Activated CD4-positive, alpha-beta T cell treated with anti-CD3 and anti-CD28 coated beads, Interleukin-2, amount 50 U/mL, for 24 hours (primary cell): ENCODE results near the gene BRIP1.
"Not testable (repeated sequence)": the region's sequence is repeated elsewhere in the genome, so short reads cannot be mapped to it uniquely, and the experiment has no call there.

Experiments used
- DNase-seq, 2 donors: peaks; one replicate each; pipeline ENCODE4 v3.0.0-alpha.2; 2020; ENCODE audit warnings: low read depth in 1 of 2, low spot score in 1 of 2

The BRIP1 gene

DNA sequence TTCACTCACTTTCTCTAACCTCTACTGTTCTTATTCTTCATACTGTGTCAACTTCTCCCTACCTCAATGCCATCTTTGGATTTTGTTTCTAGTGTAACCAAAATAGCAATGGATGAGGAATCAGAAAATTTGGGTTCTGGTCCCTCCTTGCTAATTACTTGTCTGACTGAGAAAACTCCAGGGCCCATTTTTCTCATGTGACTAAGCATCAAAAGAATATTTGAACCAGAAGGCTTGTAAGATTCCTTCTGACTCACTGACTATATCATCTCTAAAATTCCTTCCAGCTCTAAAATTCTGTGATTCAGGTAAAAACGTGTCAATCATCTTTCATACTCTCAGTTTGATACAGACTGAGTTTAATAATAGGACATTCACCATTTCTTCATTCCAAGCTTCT lies 57.9 kb downstream of the BRIP1 start:
- DNase-seq: no peak

DNA sequence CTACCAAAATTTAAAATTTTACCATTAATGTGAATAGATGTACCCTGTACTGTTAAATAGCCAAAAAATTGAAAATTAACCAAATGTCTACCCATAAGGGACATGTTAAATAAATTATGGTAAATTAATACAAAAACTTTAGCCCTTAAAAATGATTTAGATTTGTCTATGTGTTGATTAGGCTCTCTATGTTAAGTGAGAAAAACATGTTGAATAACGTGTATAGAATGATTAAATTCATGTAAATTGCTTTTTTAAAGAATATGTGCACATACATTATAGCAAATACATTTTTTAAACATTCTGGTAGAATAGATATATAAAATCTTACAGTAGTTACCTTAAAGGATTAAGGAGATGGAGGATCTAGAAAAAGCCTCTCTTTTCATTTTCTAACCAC lies 59.5 kb downstream of the BRIP1 start:
- DNase-seq: no peak

DNA sequence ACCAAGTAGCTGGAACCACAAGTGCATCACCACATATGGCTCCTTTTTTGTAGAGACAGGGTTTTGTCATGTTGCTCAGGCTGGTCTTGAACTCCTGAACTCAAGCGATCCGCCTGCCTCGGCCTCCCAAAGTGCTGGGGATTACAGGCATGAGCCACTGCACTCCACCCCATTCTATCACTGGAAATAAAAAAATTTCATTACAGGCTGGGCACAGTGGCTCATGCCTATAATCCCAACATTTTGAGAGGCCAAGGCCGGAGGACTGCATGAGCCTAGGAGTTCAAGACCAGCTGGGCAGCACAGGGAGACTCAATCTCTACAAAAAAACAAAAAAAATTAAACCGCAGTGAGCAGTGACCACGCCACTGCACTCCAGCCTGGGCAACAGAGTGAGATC lies 60.1 kb downstream of the BRIP1 start:
- DNase-seq: no peak

DNA sequence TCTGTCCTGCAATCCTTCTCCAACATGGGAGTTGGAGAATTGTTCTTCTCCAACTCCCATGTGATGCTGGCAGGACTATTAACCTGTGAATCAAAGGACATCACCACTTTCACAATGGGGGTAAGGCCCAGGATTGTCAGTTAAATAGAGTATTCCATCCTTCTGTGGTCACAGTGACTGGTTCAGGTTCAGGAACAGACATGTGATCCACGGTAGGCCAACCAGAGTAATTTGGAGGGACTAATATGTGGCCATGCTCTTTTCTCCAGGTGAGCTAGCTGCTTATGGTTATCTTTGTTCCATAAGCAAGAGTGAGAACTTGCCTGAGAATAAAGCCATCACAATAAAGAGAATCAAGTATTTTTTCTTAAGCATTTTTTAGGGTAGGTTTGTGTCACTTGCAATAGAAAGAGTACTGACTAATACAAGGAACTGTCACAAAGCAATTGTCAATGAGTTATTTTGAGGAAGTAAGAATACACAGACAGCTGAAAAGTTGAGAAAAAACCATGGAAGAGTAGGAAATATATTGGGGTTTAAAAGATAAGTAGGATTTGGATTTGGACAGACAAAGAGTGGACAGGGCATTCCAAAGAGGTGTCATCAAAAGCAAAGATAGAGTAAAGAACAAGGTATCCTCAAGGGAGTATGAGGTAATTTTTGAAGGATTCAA lies 63.4 kb downstream of the BRIP1 start:
- DNase-seq: no peak

DNA sequence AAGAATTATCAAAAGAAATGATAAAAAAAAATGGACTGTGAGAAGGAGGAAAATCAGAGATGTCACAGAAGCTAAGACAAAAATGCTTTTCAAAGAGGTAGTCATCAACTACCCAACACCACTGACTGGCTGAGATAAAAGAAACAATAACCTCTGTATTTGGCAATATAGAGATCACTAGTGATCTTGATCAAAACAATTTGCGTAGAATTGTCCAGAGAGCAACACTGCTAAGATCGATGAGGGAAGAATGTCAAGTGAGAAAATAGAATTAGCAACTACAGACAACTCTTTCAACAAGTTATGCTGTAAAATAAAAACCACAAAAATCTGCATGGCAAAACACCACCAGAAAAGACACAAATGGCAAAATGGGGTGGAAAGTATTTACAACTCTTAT lies 66.0 kb downstream of the BRIP1 start:
- no peak for DNase-seq

DNA sequence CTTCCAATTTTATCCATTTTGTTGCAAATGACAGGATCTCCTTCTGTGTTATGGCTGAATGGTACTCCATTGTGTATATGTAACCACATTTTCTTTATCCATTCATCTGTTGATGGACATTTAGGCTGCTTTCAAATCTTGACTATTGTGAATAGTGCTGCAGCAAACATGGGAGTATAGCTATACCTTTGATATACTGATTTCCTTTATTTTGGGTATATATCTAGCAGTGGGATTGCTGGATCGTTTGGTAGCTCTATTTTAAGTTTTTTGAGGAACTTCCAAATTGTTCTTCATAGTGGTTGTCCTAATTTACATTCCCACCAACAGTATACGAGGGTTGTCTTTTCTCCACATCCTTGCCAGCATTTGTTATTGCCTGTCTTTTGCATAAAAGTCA lies 67.8 kb downstream of the BRIP1 start:
- DNase-seq: no peak

DNA sequence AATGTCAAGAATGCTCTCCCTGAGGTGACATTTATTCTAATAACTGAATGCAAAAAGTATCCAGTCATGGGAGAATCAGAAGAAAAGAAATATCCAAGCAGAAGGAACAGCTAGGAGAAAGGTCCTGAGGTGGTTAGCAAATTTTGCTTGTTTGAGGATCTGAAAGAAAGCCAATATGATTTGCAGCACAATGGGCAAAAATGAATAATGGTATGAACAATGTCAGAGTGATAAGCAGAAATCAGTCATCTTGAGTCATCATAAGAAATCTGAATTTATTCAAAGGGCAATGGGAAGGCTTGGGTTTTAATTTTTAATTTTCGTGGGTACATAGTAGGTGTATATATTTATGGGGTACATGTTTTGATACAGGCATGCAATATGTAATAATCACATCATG lies 68.5 kb downstream of the BRIP1 start:
- no peak for DNase-seq

DNA sequence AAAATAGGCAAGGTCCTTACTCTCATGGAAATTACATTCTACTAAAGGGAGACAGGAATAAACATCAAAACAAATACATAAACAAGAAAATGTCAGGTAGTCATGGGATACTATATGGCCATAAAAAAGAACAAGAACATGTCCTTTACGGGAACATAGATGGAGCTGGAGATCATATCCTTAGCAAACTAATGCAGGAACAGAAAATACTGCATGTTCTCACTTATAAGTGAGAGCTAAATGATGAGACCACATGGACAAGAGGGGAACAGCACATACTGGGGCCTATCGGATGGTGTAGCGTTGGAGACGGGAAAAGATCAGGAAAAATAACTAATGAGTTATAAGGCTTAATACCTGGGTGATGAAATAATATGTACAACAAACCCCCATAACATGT lies 69.1 kb downstream of the BRIP1 start:
- DNase-seq: no peak

DNA sequence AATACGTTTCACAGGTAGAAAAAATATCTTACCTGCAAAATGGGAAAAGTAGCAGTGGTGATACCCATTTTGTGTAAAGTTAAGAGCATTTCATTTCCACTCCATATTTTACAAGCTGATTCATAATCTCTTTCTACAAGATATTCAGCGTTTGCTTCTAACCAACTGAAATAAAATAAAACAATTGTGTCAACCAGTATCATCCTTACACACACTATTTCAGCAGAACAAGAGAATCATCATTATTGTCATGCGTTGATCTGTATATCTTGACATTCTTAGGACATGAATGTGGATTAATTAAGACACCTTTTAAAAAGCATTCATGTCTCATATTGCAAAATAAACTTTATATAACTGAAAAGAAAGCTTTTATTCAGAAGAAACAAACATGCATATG lies 69.8 kb downstream of the BRIP1 start:
- no peak for DNase-seq

DNA sequence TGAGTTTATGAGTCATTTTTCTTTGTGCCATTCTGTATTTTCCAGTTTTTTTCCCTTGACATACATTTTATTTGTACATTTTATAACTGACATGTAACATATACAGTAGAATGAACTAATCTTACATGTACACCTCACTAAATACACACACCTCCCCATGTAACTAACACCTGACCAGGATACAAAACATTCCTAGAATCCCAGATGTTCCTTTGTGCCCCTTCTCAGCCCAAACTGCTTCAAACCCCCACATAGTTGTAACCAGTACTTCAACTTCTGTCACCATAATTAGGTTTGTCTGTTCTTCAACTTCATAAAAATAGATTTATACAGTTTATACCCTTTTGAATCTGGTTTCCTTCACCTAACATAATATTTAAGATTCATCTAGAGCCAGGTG lies 73.5 kb downstream of the BRIP1 start:
- DNase-seq: no peak

DNA sequence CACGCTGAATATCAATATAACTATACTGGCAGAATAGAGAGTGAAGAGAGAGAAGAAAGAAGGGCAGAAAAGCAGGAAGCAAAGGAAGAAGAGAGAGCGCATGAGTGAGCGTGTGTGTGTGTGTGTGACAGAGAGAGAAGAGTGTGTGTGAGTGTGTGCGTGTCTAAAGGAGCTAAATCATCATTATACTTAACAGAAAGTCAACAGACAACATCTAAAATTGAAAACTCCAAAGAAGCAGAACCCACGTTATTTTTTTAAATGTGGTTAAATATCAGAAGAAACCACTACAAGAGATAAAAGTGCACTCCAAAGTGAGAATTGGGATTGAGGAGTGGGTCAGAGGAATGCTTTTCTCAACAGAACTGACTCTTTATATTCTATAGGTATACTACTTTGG lies 77.2 kb downstream of the BRIP1 start:
- no peak for DNase-seq

DNA sequence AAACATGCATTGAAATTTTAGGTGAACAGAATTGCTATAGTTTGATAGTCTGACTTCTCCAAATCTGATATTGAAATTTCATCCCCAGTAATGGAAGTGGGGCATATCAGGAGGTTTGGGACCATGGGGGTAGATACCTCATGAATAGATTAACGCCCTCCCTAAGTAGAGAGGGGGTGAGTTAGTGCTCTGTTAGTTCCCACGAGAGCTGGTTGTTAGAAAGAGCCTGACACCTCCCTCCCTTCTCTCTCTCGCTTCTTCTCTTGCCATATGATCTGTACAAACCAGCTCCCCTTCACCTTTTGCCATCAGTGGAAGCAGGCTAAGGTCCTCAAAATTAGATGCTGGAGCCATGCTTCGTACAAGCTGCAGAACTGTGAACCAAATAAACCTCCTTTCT lies 78.8 kb downstream of the BRIP1 start:
- DNase-seq: no peak

DNA sequence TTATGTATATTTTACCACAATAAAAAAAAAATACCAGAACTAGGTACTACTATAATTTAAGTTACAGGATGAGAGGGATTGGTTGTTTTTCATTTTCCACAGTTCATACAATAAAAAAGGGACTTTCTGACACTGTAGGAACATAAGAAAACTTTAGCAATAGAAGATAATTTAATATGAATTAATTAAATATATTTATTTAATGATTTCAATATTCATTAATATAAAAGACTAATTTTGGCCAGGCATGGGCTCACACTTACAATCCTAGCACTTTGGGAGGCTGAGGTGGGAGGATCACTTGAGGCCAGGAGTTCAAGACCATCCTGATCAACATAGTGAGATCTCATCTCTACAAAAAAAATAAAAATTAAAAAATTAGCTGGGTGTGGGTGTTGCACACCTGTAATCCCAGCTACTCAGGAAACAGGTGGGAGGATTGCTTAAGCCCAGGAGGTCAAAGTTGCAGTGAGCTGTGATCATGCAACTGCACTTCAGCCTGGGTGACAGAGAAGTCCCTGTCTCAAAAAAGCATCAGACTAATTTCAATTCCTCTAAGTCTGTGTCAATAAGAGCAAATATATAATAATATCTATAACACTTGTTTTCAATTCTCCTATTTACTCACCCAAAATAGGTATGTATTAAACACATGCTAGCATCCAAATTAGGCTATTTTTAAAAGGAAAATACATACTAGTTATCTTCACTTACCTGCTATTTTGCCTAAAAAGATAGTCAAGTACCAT lies 79.6 kb downstream of the BRIP1 start:
- DNase-seq: no peak

DNA sequence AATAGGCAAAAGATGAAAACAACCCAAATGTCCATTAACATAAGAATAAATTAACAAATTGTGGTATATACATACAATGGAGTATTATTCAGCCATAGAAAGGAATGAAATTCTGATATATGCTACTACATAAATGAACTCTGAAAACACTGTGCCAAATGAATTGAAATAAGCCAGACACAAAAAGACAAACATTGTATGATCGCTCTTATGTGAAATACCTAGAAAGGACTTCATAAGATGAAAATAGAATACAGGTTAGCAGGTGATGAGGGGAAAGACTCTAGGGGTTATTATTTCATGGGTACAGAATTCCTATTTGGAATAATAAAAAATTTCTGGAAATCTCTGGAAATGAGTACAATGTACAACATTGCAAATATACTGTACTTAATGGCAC lies 80.2 kb downstream of the BRIP1 start:
- DNase-seq: no peak

DNA sequence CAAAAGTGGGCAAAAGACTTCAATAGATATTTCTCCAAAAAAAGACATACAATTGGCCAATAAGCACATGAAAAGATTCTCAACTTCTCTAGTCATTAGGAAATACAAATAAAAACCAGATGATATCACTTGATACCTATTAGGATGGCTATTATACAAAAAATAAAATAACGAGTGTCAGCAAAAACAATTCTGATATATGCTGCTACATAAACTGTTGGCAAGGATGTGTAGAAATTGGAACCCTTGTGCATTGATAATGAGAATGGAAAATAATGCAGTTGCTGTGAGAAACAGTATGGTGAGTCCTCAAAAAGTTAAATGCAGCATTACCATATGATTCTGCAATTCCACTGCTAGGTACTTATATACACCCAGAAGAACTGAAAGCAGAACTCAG lies 80.6 kb downstream of the BRIP1 start:
- no peak for DNase-seq

DNA sequence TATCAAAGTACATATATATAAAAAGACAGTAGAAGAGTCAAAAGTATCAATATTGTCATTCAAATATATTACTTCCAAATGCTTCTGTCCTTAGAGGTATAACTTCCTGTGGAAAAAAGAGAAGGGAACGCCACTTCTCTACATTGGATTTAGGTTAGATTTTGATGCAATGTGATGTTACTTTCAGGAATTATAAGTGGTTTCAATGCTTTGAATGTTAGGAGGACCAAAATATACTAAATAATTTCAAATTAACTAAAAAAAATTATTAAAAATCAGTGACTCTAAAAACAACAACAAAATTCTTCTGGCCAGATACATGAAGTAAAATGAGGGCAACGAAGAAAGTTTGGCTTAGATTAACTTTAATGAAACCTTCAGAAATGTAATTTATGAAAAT lies 88.0 kb downstream of the BRIP1 start:
- DNase-seq: no peak

DNA sequence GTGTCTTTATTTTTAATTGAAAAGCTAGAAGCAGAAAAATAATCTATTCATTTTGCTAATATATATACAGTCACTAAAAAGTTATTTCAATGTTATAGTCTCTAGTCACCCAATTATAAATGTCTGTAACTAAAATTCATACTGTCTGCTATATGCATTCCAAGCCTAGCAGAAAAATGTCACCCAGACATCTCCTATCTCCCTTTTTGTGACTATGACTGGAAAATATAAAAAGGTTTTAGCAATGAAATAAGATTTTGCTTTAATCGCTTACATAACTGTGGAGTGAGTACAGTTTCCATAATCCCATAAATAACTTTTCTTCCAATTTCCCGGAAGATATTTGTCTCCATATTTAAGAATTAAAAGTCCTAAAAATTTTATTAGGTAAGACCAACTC lies 88.6 kb downstream of the BRIP1 start:
- no peak for DNase-seq

DNA sequence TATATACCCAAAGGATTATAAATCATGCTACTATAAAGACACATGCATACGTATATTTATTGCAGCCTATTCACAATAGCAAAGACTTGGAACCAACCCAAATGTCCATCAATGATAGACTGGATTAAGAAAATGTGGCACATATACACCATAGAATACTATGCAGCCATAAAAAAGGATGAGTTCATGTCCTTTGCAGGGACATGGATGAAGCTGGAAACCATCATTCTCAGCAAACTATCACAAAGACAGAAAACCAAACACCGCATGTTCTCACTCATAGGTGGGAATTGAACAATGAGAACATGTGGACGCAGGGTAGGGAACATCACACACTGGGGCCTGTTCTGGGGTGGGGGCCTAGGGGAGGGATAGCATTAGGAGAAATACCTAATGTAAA lies 89.2 kb downstream of the BRIP1 start:
- not testable (repeated sequence) for DNase-seq

DNA sequence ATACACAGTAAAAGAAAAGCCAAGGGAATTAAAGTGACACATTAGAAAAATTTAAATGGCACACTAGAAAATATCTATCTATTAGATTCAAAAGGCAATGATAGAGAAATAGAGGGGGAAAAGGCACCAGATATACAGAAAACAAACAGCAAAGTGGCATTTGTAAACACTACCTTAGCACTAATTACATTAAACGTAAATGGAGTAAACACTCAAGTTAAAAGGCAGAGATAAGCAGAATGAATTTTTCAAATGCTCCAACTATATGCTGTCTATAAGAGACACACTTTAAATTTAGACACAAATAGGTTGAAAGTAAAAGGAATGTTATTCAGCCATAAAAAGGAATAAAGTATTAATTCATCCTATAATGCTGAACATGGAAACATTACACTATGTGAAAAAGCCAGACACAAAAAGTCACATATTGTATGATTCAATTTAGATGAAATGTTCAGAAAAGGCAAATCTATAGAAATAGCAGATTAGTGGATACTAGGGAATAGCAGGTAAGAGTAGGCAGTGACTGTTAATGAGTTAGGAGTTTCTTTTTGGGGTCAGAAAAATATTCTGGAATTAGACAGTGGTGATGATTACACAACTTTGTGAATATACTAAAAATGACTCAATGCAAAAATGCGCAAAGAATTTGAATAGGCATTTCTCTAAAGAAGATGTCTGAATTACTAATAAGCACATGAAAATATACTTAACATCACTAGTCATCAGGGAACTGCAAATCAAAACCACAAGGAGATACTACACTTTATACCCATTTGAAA lies 92.4 kb downstream of the BRIP1 start:
- no peak for DNase-seq

DNA sequence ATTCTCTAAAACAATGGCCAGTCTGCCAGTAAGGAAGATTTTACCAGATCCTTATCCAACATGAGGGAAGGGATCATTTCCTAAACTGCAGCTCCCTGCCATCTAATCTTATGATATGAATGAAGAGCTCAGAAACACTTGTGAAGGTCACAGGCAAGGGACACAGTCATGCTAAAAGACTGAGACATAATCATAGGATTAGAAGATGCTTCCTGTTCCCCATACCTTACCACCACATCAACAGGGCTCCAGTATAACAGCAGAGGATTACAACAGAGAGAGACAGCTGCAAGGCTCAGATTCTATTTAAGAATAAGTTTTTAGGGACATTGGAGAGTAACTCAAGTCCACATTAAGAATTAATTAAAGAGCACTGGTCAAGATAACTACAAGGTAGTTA lies 93.3 kb downstream of the BRIP1 start:
- no peak for DNase-seq

DNA sequence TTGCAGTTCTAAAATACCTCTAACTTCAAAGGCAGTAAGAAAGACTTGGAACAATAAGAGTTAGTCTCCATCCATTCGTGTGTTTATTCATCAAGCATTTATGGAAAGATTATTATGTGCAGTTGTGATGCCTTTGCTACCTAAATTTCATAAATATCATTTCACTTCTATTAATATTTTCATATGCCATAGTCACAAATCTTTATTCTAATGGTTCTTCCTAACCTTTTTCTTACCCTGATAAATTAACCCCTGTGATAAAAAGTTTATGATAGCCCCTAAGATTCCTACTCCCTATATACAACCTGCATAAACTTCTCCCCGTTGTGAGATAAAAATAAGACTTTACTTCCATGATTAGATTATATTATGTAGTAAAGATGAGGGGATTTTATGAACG lies 94.9 kb downstream of the BRIP1 start:
- no peak for DNase-seq

DNA sequence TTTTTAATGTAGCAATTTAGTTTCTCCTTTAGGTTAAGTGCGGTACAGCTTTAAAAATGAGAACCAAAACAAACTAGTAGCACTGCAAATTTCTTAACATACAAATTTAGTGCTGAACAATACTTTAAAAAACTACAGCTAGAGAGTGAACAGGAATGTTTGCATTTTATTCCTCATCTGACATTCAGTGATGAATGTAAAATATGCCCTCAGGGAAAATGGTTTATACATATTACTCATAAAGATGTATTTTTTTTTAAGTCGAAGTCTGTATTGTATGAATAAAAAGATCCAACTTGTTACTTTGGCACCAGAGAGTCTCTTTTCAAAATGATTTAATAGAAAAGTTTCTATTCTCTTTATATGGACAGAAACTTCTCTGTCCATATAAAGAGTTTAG lies 96.8 kb downstream of the BRIP1 start:
- DNase-seq: no peak
